GM19193 (cell line): ENCODE results near the gene NPIPA2.
"Not testable (repeated sequence)": the region's sequence is repeated elsewhere in the genome, so short reads cannot be mapped to it uniquely, and the experiment has no call there.

Source experiments
- POLR2A ChIP-seq: IDR thresholded peaks from 4 replicates; pipeline ENCODE4 v1.6.1; 2011; ENCODE audit not compliant: insufficient read depth, insufficient read length; ENCODE audit errors: extremely low read depth

The NPIPA2 gene

GRCh38 chr16:14742273-14743128 is at the start of gene NPIPA2:
Gene NPIPA2, plus strand, starts transcription at chr16:14742533. Its CDS starts 5,533 bp downstream, at chr16:14748066.
- TF ChIP-seq POLR2A: not testable (repeated sequence)

- TF ChIP-seq POLR2A: not testable (repeated sequence)
Measured at GRCh38 chr16:14694129-14694528, 48.2 kb upstream of the NPIPA2 start, which contains the start of gene PLA2G10. Gene PLA2G10, minus strand, starts transcription at chr16:14694308. Its CDS starts 79 bp downstream, at chr16:14694229.

GRCh38 chr16:14703156-14704011 is 38.9 kb upstream of the NPIPA2 start, which contains the start of gene NPIPA3:
Gene NPIPA3, plus strand, starts transcription at chr16:14703411. Its CDS starts 5,533 bp downstream, at chr16:14708944.
- TF ChIP-seq POLR2A: not testable (repeated sequence)
